ENCODE measurements around the gene IGF2BP3.

DNA sequence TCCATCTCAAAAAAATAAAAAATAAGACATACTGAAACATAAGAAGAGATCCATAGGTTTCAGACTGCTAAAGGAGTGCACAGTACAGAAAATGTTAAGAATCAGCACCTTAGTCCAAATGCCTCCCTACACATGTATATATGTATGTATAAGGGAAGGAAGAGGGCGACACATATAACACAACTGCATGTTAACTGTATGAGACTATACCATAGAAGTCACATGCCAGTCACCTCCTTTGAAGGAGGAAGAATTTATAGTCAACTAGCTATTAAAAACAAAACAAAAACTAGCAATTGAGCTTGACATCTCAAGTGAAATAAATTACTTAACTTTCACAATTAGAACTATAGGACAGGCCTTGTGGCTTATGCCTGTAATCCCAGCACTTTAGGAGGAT, 50.4 kb downstream of the IGF2BP3 start:
- TF ChIP-seq POLR2A (IDR thresholded peaks at IDR 0.05): no peak
- no peak for TF ChIP-seq POLR2AphosphoS5 (IDR thresholded peaks at IDR 0.05)

Data from spleen (tissue), 3 donors.